PC-3 (cell line): Measurements from ENCODE around the gene TEKT3. TPM values are rescaled to one million over a fixed set of nuclear protein-coding genes. Genes with fewer than 3 reads are reported as not detected.

Experiments
- ATAC-seq: fragments of 200-7000 bp; cut with Tn5 transposase; 2 replicates; pipeline ENCODE4 v1.9.1; 2020; ENCODE audit warnings: mild to moderate bottlenecking, moderate library complexity
- BruUV-seq: library from RNA; stranded (reverse); fragments of 400-500 nt; replicated peaks from 2 replicates; lab custom pipeline; 2021; lab: Mats Ljungman, UMichigan
- CTCF ChIA-PET: fragments of 300-600 bp; sonication (Branson Sonifier 250); formaldehyde crosslinking; loops from one replicate; lab custom pipeline; 2022; ENCODE audit warnings: antibody characterized with exemption; lab: Charles Lee
- POLR2A ChIA-PET: fragments of 300-600 bp; sonication (Branson Sonifier 250); formaldehyde crosslinking; loops from one replicate; lab custom pipeline; 2022; ENCODE audit warnings: antibody characterized with exemption; ENCODE audit not compliant: unreplicated experiment; lab: Charles Lee
- DNase-seq: peaks from one replicate; pipeline ENCODE4 v3.0.0-alpha.2; 2015
- H2AFZ ChIP-seq: fragments of 300-600 bp; sonication (generic); 2 replicates; pipeline ENCODE4 v1.6.0; 2016; ENCODE audit warnings: antibody characterized with exemption, low read length
- H3F3A ChIP-seq: fragments of 300-600 bp; sonication (generic); one replicate; pipeline ENCODE4 v1.6.0; 2017; ENCODE audit warnings: antibody characterized with exemption, low read length, control low read depth, mild to moderate bottlenecking; ENCODE audit not compliant: unreplicated experiment
- H3K27ac ChIP-seq: fragments of 300-600 bp; sonication (generic); 2 replicates; pipeline ENCODE4 v1.5.1; 2016; ENCODE audit warnings: mild to moderate bottlenecking, low read length
- H3K27me3 ChIP-seq: fragments of 300-600 bp; sonication (generic); 2 replicates; pipeline ENCODE4 v1.6.1; 2016; ENCODE audit warnings: low read length, mixed read lengths
- H3K36me3 ChIP-seq: fragments of 300-600 bp; sonication (generic); 2 replicates; pipeline ENCODE4 v1.6.1; 2016; ENCODE audit warnings: low read depth, mixed run types, low read length, mixed read lengths
- H3K4me1 ChIP-seq: fragments of 300-600 bp; sonication (generic); 2 replicates; pipeline ENCODE4 v1.5.1; 2016; ENCODE audit warnings: low read length; ENCODE audit not compliant: insufficient read depth
- H3K4me2 ChIP-seq: fragments of 300-600 bp; sonication (generic); 2 replicates; pipeline ENCODE4 v1.6.0; 2016; ENCODE audit warnings: low read length
- H3K4me3 ChIP-seq: fragments of 300-600 bp; sonication (generic); 2 replicates; pipeline ENCODE4 v1.5.1; 2016; ENCODE audit warnings: mild to moderate bottlenecking, low read length, mixed read lengths
- H3K79me2 ChIP-seq: fragments of 300-600 bp; sonication (generic); 2 replicates; pipeline ENCODE4 v1.6.1; 2017; ENCODE audit warnings: low read length, mixed read lengths
- H3K9ac ChIP-seq: fragments of 300-600 bp; sonication (generic); 2 replicates; pipeline ENCODE4 v1.6.0; 2016; ENCODE audit warnings: mild to moderate bottlenecking, low read length
- H3K9me2 ChIP-seq: fragments of 300-600 bp; sonication (generic); replicated peaks from 2 replicates; pipeline ENCODE4 v1.6.1; 2016; ENCODE audit warnings: mixed run types, low read length, mixed read lengths
- H3K9me3 ChIP-seq: fragments of 300-600 bp; sonication (generic); 2 replicates; pipeline ENCODE4 v1.6.1; 2016; ENCODE audit warnings: low read length, mixed read lengths
- H4K20me1 ChIP-seq: fragments of 300-600 bp; sonication (generic); 2 replicates; pipeline ENCODE4 v1.6.1; 2016; ENCODE audit warnings: low read length, mixed read lengths
- EZH2 ChIP-seq: fragments of 300-600 bp; sonication (generic); IDR thresholded peaks from one replicate; pipeline ENCODE4 v1.6.1; 2017; ENCODE audit warnings: antibody characterized with exemption, mild to moderate bottlenecking, low read length; ENCODE audit not compliant: unreplicated experiment
- EZH2phosphoT487 ChIP-seq: fragments of 300-600 bp; sonication (generic); IDR thresholded peaks from 2 replicates; pipeline ENCODE4 v1.6.1; 2018; ENCODE audit warnings: mild to moderate bottlenecking, antibody characterized with exemption, low read length, borderline replicate concordance
- intact Hi-C: fragments of 100-400 bp; cut with micrococcal nuclease; formaldehyde crosslinking; loops from 2 replicates; pipeline ENCODE4 v1.9.0; 2023
- total RNA-seq: library from RNA; depleted of rRNA; stranded (reverse); fragments of >200 nt; gene quantifications from 2 replicates; pipeline ENCODE4 v1.2.3, GENCODE V29; 2014
- TF ChIP-seq, protein P1 (sequence below): fragments of 300-600 bp; sonication (generic); conservative IDR thresholded peaks from 2 replicates; pipeline ENCODE4 v1.5.1; 2017; ENCODE audit warnings: antibody characterized with exemption, low read depth, mild to moderate bottlenecking, low read length

The TEKT3 gene
- total RNA-seq, 1 experiment from 2014 or later, result not detected

DNA sequence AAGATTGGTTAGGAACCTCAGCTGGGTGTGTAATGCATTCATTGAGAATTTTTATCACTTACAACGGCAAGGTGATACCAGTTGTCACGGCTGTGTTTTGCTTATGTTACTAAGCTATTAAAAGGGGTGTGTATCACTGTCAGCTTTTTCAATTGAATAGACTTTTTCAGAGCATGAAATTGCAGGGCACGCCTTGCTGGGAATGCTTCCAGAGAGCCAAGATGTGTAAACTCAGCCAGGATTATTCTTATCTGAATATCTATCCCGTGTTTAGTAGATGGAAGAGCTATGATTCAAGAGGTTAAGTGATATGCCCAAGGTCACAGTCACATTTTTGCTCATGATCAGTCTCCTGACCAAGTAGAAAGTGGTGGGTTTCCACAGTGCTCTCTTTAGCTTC, 6.6 kb upstream of the TEKT3 start:
- no peaks in the 10 kb centered on the region for H4K20me1 ChIP-seq
- no peaks in the 10 kb centered on the region for H3K9me3 ChIP-seq
- intact Hi-C loops, result loop anchor here (2.0 to 5.0 kb wide), 2 partner anchors 39 to 87 kb away; no protein-coding TSS in a partner anchor
- peak overlapping the region; percentile 32 for H3K4me2 ChIP-seq
- peak overlapping the region; percentile 64 for H3K27ac ChIP-seq
- peak; percentile 74 for ATAC-seq
- H3K9me2 ChIP-seq, result no peaks in the 10 kb centered on the region
- peak overlapping the region; percentile 31 for H3K9ac ChIP-seq
- TF ChIP-seq, protein P1, sequence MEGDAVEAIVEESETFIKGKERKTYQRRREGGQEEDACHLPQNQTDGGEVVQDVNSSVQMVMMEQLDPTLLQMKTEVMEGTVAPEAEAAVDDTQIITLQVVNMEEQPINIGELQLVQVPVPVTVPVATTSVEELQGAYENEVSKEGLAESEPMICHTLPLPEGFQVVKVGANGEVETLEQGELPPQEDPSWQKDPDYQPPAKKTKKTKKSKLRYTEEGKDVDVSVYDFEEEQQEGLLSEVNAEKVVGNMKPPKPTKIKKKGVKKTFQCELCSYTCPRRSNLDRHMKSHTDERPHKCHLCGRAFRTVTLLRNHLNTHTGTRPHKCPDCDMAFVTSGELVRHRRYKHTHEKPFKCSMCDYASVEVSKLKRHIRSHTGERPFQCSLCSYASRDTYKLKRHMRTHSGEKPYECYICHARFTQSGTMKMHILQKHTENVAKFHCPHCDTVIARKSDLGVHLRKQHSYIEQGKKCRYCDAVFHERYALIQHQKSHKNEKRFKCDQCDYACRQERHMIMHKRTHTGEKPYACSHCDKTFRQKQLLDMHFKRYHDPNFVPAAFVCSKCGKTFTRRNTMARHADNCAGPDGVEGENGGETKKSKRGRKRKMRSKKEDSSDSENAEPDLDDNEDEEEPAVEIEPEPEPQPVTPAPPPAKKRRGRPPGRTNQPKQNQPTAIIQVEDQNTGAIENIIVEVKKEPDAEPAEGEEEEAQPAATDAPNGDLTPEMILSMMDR, result no peak
- no peak for TF ChIP-seq EZH2
- no peak overlapping the region for H3K4me3 ChIP-seq
- ChIA-PET POLR2A (no interaction called here), CTCF (interaction anchor here (0.7 kb wide), 1 partner anchor 87 kb away, joined by 3 read pairs; no protein-coding TSS in a partner anchor)
- no peaks in the 10 kb centered on the region for H3K79me2 ChIP-seq
- H3K27me3 ChIP-seq, result no peaks in the 10 kb centered on the region
- H3F3A ChIP-seq, result no peaks in the 10 kb centered on the region
- DNase-seq, result peak; percentile 85
- peaks cover 61% of the 10 kb centered on the region for H3K4me1 ChIP-seq
- no peak overlapping the region for H2AFZ ChIP-seq
- BruUV-seq, result no TSS peak
- H3K36me3 ChIP-seq, result no peaks in the 10 kb centered on the region

DNA sequence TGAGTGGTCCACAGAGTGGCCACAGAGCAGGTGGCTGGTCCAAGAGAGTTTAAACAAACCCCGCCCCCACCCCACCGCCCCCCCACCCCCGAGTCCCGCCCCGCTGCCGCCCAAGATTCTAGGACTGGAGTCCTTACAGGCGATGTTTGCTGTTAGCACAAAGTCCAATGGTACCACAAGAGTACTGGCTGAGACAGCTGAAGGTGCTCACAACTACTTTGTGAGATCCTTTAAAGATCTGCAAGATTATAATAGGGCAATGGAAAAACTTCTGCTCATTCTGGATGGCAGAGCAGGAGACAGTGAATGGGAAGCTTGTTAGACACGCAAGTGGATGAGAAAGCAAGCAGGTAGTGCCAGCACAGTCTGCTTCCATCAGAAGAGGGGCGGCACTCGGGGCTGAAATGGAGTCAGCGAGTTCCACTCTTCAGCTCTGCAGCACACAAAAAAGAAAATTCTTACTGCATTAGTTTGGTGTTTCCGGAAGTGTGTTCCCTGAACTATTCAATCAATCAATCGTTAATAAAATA, 4.7 kb upstream of the TEKT3 start:
- intact Hi-C loops, result loop anchor here (5.0 kb wide), 1 partner anchor 41 kb away; no protein-coding TSS in a partner anchor
- DNase-seq, result no peak
- Histone ChIP-seq H3K4me3 (no peak overlapping the region), H3K36me3 (no peaks in the 10 kb centered on the region), H3K27me3 (no peaks in the 10 kb centered on the region), H3K79me2 (no peaks in the 10 kb centered on the region), H3K9me2 (no peaks in the 10 kb centered on the region), H3K27ac (peak overlapping the region; percentile 64), H2AFZ (no peak overlapping the region), H3K9ac (no peak overlapping the region; the same call in 1 of the 2 replicates), H4K20me1 (no peaks in the 10 kb centered on the region), H3F3A (no peaks in the 10 kb centered on the region), H3K4me2 (0 out of 2 replicates have a peak overlapping the region, but pooled peaks have one; percentile 20), H3K9me3 (no peaks in the 10 kb centered on the region), H3K4me1 (peaks cover 55% of the 10 kb centered on the region)
- CTCF ChIA-PET, result no interaction called here
- BruUV-seq, result no TSS peak
- no peak for TF ChIP-seq EZH2phosphoT487
- no peak for TF ChIP-seq EZH2
- TF ChIP-seq, protein P1, result no peak
- POLR2A ChIA-PET, result interaction anchor here (0.7 kb wide), 1 partner anchor 56 kb away, joined by 3 read pairs; no protein-coding TSS in a partner anchor
- ATAC-seq, result no peak

DNA sequence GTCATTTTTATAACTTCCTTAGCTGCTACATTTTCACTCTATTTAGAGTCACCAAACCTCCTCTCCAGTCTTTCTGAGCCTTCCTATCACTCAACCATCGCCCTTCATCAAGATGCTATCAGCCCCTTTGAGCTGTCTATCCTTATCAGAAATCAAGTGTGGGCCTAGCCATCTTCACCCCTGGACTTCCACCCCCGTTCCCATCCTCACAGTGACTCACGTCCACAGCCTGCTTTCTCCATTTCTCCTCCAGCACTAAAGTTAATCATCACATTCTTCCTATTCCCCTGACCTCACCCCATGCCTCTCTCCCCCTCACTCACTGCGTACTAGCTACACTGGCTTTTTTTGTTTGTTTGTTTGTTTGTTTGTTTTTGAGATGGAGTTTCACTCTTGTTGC, 2.4 kb upstream of the TEKT3 start:
- H3K9me3 ChIP-seq, result no peaks in the 10 kb centered on the region
- H3K4me3 ChIP-seq, result no peak overlapping the region
- H3K27ac ChIP-seq, result no peak overlapping the region
- H3K79me2 ChIP-seq, result no peaks in the 10 kb centered on the region
- DNase-seq, result peak; percentile 42
- H3K36me3 ChIP-seq, result no peaks in the 10 kb centered on the region
- H3K9me2 ChIP-seq, result no peaks in the 10 kb centered on the region
- ChIA-PET CTCF (no interaction called here), POLR2A (no interaction called here)
- no TSS peak for BruUV-seq
- H3K9ac ChIP-seq, result no peak overlapping the region
- peak; percentile 10; the same call in 1 of the 2 replicates for ATAC-seq
- H3K27me3 ChIP-seq, result no peaks in the 10 kb centered on the region
- TF ChIP-seq EZH2 (no peak), EZH2phosphoT487 (no peak)
- TF ChIP-seq, protein P1, result no peak
- H4K20me1 ChIP-seq, result no peaks in the 10 kb centered on the region
- no peak overlapping the region for H3K4me2 ChIP-seq
- H2AFZ ChIP-seq, result no peak overlapping the region
- peaks cover 45% of the 10 kb centered on the region for H3K4me1 ChIP-seq
- intact Hi-C loops, result loop anchor here (5.0 kb wide), 1 partner anchor 56 kb away; no protein-coding TSS in a partner anchor
- H3F3A ChIP-seq, result no peaks in the 10 kb centered on the region
